Adipose tissue (tissue), 3 donors: ENCODE data around the gene MCC. TPM values are rescaled to one million over a fixed set of nuclear protein-coding genes. Genes with fewer than 3 reads are reported as not detected.

Source experiments
- H3K27ac ChIP-seq: one replicate; pipeline ENCODE4 v1.5.1; 2013; ENCODE audit warnings: low read depth, low read length
- WGBS, 3 donors: extraction: QIAGEN DNeasy Blood & Tissue Kit; methylation state at CpG; one replicate each; pipeline ENCODE4 v1.1.7; 2013; 5-methylcytosine and 5-hydroxymethylcytosine counted together
- polyA plus RNA-seq, 3 donors: library from polyadenylated mRNA; stranded (reverse); fragments of 200-250 nt; gene quantifications; one replicate each; pipeline ENCODE4 v1.2.3, GENCODE V29; 2013
- donor health status: healthy with polysubstance abuse.
- donor health status: Bipolar disorder and iron deficiency.
- donor health status: healthy.

MCC gene
- polyA plus RNA-seq, 3 donors, result 2.2 to 8.0 (median 8.0) TPM

GRCh38 chr5:113038136-113038535 lies 450.1 kb downstream of the MCC start:
- H3K27ac ChIP-seq, result no peak overlapping the region
- WGBS, 3 donors, result 93 to 100% (median 96%) methylated on average over 1 of the region's 1 CpG

- no peak overlapping the region for H3K27ac ChIP-seq
- 96 to 100% (median 98%) methylated on average over 1 of the region's 1 CpG for WGBS, 3 donors
Observed at GRCh38 chr5:113036826-113037225, 451.4 kb downstream of the MCC start.

GRCh38 chr5:113036321-113036720 lies 451.9 kb downstream of the MCC start:
- no peak overlapping the region for H3K27ac ChIP-seq
- WGBS, 3 donors, result 82 to 99% (median 96%) methylated on average over 4 of the region's 4 CpGs

GRCh38 chr5:113035096-113035495 lies 453.2 kb downstream of the MCC start:
- WGBS, 3 donors, result 86 to 89% (median 89%) methylated on average over 1 of the region's 1 CpG
- no peak overlapping the region for H3K27ac ChIP-seq

- 90 to 95% (median 93%) methylated on average over 13 of the region's 13 CpGs for WGBS, 3 donors
- H3K27ac ChIP-seq, result no peak overlapping the region
Observed at GRCh38 chr5:113034182-113034773, 454.0 kb downstream of the MCC start.

- 82 to 86% (median 86%) methylated on average over 2 of the region's 2 CpGs for WGBS, 3 donors
- H3K27ac ChIP-seq, result no peak overlapping the region
Observed at GRCh38 chr5:113031557-113031956, 456.7 kb downstream of the MCC start.

- H3K27ac ChIP-seq, result no peak overlapping the region
- WGBS, 3 donors, result 75 to 81% (median 80%) methylated on average over 7 to 8 of the region's 8 CpGs
Observed at GRCh38 chr5:113031104-113031503, 457.1 kb downstream of the MCC start.

- 61 to 73% (median 70%) methylated on average over 6 of the region's 6 CpGs for WGBS, 3 donors
Observed at GRCh38 chr5:113029614-113030013, 458.6 kb downstream of the MCC start.

GRCh38 chr5:113027431-113027830 lies 460.8 kb downstream of the MCC start:
- WGBS, 3 donors, result 85 to 90% (median 87%) methylated on average over 5 of the region's 5 CpGs

More at GRCh38 chr5:113029614-113030013, 458.6 kb downstream of the MCC start:
- H3K27ac ChIP-seq, result no peak overlapping the region

GRCh38 chr5:113027015-113027414 lies 461.2 kb downstream of the MCC start:
- H3K27ac ChIP-seq, result no peak overlapping the region
- WGBS, 3 donors, result 80 to 89% (median 89%) methylated on average over 8 of the region's 8 CpGs

More at GRCh38 chr5:113027431-113027830, 460.8 kb downstream of the MCC start:
- H3K27ac ChIP-seq, result no peak overlapping the region

- WGBS, 3 donors, result 92 to 98% (median 97%) methylated on average over 4 of the region's 4 CpGs
- no peak overlapping the region for H3K27ac ChIP-seq
Observed at GRCh38 chr5:113026211-113026610, 462.0 kb downstream of the MCC start.

GRCh38 chr5:113025596-113025995 lies 462.7 kb downstream of the MCC start:
- 92 to 95% (median 93%) methylated on average over 4 of the region's 4 CpGs for WGBS, 3 donors
- H3K27ac ChIP-seq, result no peak overlapping the region

GRCh38 chr5:113024076-113024697 lies 464.1 kb downstream of the MCC start:
- 77 to 89% (median 87%) methylated on average over 6 of the region's 6 CpGs for WGBS, 3 donors
- no peak overlapping the region for H3K27ac ChIP-seq

GRCh38 chr5:113022661-113023060 lies 465.6 kb downstream of the MCC start:
- WGBS, 3 donors, result 42 to 76% (median 45%) methylated on average over 2 of the region's 2 CpGs

GRCh38 chr5:113020461-113021273 lies 467.6 kb downstream of the MCC start:
- WGBS, 3 donors, result 85 to 91% (median 89%) methylated on average over 11 of the region's 11 CpGs
- no peak overlapping the region for H3K27ac ChIP-seq

More at GRCh38 chr5:113022661-113023060, 465.6 kb downstream of the MCC start:
- no peak overlapping the region for H3K27ac ChIP-seq

GRCh38 chr5:113017881-113018635 lies 470.2 kb downstream of the MCC start:
- WGBS, 3 donors, result 90 to 98% (median 93%) methylated on average over 2 of the region's 2 CpGs

GRCh38 chr5:113005454-113005853 lies 482.8 kb downstream of the MCC start:
- WGBS, 3 donors, result 64 to 84% (median 71%) methylated on average over 1 of the region's 1 CpG
- no peak overlapping the region for H3K27ac ChIP-seq

More at GRCh38 chr5:113017881-113018635, 470.2 kb downstream of the MCC start:
- no peak overlapping the region for H3K27ac ChIP-seq

GRCh38 chr5:113003763-113004162 lies 484.5 kb downstream of the MCC start:
- 79 to 80% (median 79%) methylated on average over 3 of the region's 3 CpGs for WGBS, 3 donors
- H3K27ac ChIP-seq, result no peak overlapping the region
